Transverse colon (tissue), 4 donors: ENCODE data around the gene NAA60. TPM values are rescaled to one million over a fixed set of nuclear protein-coding genes. Genes with fewer than 3 reads are reported as not detected.

ENCODE experiments used
- DNase-seq: peaks from one replicate; pipeline ENCODE4 v3.0.0-alpha.2; 2019
- H3K27ac ChIP-seq, 4 donors: fragments of 200-600 bp; sonication (generic); 2 replicates each; pipeline ENCODE4 v1.5.1; 2016 to 2018; ENCODE audit warnings: inconsistent platforms in 4 of 4
- H3K27me3 ChIP-seq: fragments of 200-600 bp; sonication (generic); 2 replicates; pipeline ENCODE4 v1.5.1; 2017; ENCODE audit warnings: inconsistent platforms
- H3K36me3 ChIP-seq, 4 donors: fragments of 200-600 bp; sonication (generic); 2 replicates each; pipeline ENCODE4 v1.5.1; 2017 to 2019; ENCODE audit warnings: inconsistent platforms in 4 of 4
- H3K4me1 ChIP-seq, 4 donors: fragments of 200-600 bp; sonication (generic); 2 replicates each; pipeline ENCODE4 v1.5.1; 2017 to 2020; ENCODE audit warnings: inconsistent platforms in 4 of 4
- H3K4me3 ChIP-seq, 4 donors: fragments of 200-600 bp; sonication (generic); 1 replicate in 1 of 4; 2 replicates in 3 of 4; pipeline versions ENCODE4 v1.5.1 to v1.6.1; 2017 to 2019; ENCODE audit warnings: inconsistent platforms in 4 of 4
- H3K9me3 ChIP-seq, 2 donors: fragments of 200-600 bp; sonication (generic); 2 replicates each; pipeline ENCODE4 v1.5.1; 2017 to 2019; ENCODE audit warnings: inconsistent platforms in 2 of 2
- CTCF ChIP-seq, 5 experiments: fragments of 200-600 bp in 3 of 5; fragments of 450-650 bp in 2 of 5; sonication (generic) in 3 of 5; IDR thresholded peaks; 1 replicate in 2 of 5; 2 replicates in 3 of 5; pipeline ENCODE4 v1.5.1; 2016 to 2017; ENCODE audit warnings: antibody characterized with exemption in 5 of 5, inconsistent platforms in 3 of 5, mild to moderate bottlenecking in 2 of 5, moderate library complexity in 1 of 5
- EP300 ChIP-seq: sonication (generic); formaldehyde crosslinking; IDR thresholded peaks from one replicate; pipeline ENCODE4 v1.6.1; 2017; ENCODE audit warnings: antibody characterized with exemption, low read depth
- POLR2A ChIP-seq: fragments of 450-650 bp; IDR thresholded peaks from one replicate; pipeline ENCODE4 v1.6.1; 2016; ENCODE audit warnings: antibody characterized with exemption, mild to moderate bottlenecking, moderate library complexity
- POLR2AphosphoS5 ChIP-seq, 3 donors: sonication (generic); formaldehyde crosslinking; IDR thresholded peaks; one replicate each; pipeline ENCODE4 v1.6.1; 2016; ENCODE audit warnings: antibody characterized with exemption in 3 of 3
- WGBS, 2 donors: methylation state at CpG; one replicate each; pipeline ENCODE4 v1.1.5; 2018; ENCODE audit warnings: low coverage in 1 of 2; 5-methylcytosine and 5-hydroxymethylcytosine counted together
- in situ Hi-C, 4 donors: fragments of 200-750 bp; cut with MboI; loops; one replicate each; pipeline versions ENCODE4 v1.15.0 to v1.15.1; 2017; ENCODE audit warnings: low sequenced_read_pairs in 3 of 4, low pct_ligation_motif_present in 1 of 4, low pct_unique_long_range_greater_than_20kb in 1 of 4
- intact Hi-C: fragments of 100-400 bp; cut with DNase I; formaldehyde crosslinking; loops from one replicate; pipeline ENCODE4 v1.15.1; 2023; ENCODE audit warnings: low total_unique reads
- small RNA-seq, 4 donors: library from RNA; depleted of rRNA; stranded (forward); fragments of <200 nt; gene quantifications; one replicate each; pipeline ENCODE3, GENCODE V24; 2016
- total RNA-seq, 4 donors: library from RNA; depleted of rRNA; stranded (reverse); fragments of >200 nt; gene quantifications; one replicate each; pipeline ENCODE4 v1.1.0, GENCODE V29; 2016

The NAA60 gene
- total RNA-seq, 4 donors from 2014 or later: 57.3 to 247 (median 72.9) TPM

GRCh38 chr16:3530371-3530914 is 87.0 kb downstream of the NAA60 start:
- no peak overlapping the region for H3K27ac ChIP-seq
- H3K4me1 ChIP-seq: no peaks in the 10 kb centered on the region
- no peaks in the 10 kb centered on the region for H3K9me3 ChIP-seq
- no peak for TF ChIP-seq CTCF (IDR thresholded peaks at IDR 0.05)
- no peak for TF ChIP-seq EP300
- no peak for TF ChIP-seq POLR2AphosphoS5 (IDR thresholded peaks at IDR 0.05)
- no peak for TF ChIP-seq POLR2A
- intact Hi-C loops (no loop called here), in situ Hi-C loops (no loop called here)
- 94 to 96% methylated on average over 4 to 12 of the region's 12 CpGs for WGBS, 2 donors
- DNase-seq: no peak
- no peaks in the 10 kb centered on the region for H3K27me3 ChIP-seq
- H3K36me3 ChIP-seq: peaks cover 0 to 21% (median 8%) of the 10 kb centered on the region in 4 donors
- H3K4me3 ChIP-seq: no peak overlapping the region

- TF ChIP-seq EP300 (no peak), CTCF (IDR thresholded peaks at IDR 0.05) (no peak), POLR2AphosphoS5 (IDR thresholded peaks at IDR 0.05) (no peak), POLR2A (no peak)
- no peaks in the 10 kb centered on the region for H3K9me3 ChIP-seq
- no peak overlapping the region for H3K27ac ChIP-seq
- intact Hi-C loops: no loop called here
- in situ Hi-C loops: no loop called here
- H3K36me3 ChIP-seq: peaks cover 0 to 21% (median 8%) of the 10 kb centered on the region in 4 donors
- no peak for DNase-seq
- no peaks in the 10 kb centered on the region for H3K4me1 ChIP-seq
- WGBS, 2 donors: 96% methylated on average over 12 of the region's 12 CpGs; no CpG with 5 or more reads in 1 of the 2 donors
- H3K27me3 ChIP-seq: no peaks in the 10 kb centered on the region
- H3K4me3 ChIP-seq: no peak overlapping the region
These were observed 89.3 kb downstream of the NAA60 start for GRCh38 chr16:3532741-3533140.

- peaks cover 0 to 21% (median 8%) of the 10 kb centered on the region in 4 donors for H3K36me3 ChIP-seq
- in situ Hi-C loops (no loop called here), intact Hi-C loops (no loop called here)
- H3K27ac ChIP-seq: no peak overlapping the region
- no peak overlapping the region for H3K4me3 ChIP-seq
- 80 to 95% methylated on average over 1 to 10 of the region's 10 CpGs for WGBS, 2 donors
- TF ChIP-seq EP300: no peak
- no peak for TF ChIP-seq POLR2AphosphoS5 (IDR thresholded peaks at IDR 0.05)
- no peak for TF ChIP-seq POLR2A
- TF ChIP-seq CTCF (IDR thresholded peaks at IDR 0.05): no peak
- no peaks in the 10 kb centered on the region for H3K9me3 ChIP-seq
- H3K27me3 ChIP-seq: no peaks in the 10 kb centered on the region
- no peaks in the 10 kb centered on the region for H3K4me1 ChIP-seq
- DNase-seq: no peak
These were observed 90.6 kb downstream of the NAA60 start for GRCh38 chr16:3534126-3534525.

- intact Hi-C loops: no loop called here
- 62 to 67% methylated on average over 3 of the region's 3 CpGs for WGBS, 2 donors
- peaks cover 0 to 20% (median 5%) of the 10 kb centered on the region in 4 donors for H3K36me3 ChIP-seq
- TF ChIP-seq EP300: no peak
- no peak for TF ChIP-seq POLR2A
- no peak overlapping the region for H3K27ac ChIP-seq
- H3K9me3 ChIP-seq: no peaks in the 10 kb centered on the region
- H3K4me3 ChIP-seq: no peak overlapping the region
- in situ Hi-C loops: no loop called here
- H3K27me3 ChIP-seq: no peaks in the 10 kb centered on the region
- DNase-seq: no peak
- H3K4me1 ChIP-seq: no peaks in the 10 kb centered on the region
These were observed 92.8 kb downstream of the NAA60 start for GRCh38 chr16:3536271-3536731.

Small RNA genes lying within 50 kb of the gene (small RNA-seq; reads per million reads assigned to genes)
- 0 reads per million in 4 donors for gene MIR6126

Other genes starting within 250 kb of the NAA60 start
- 10 to 100 TPM in 1 of 4 donors, 1 to 10 TPM in 3; 4.9 to 13.0 (median 7.4) TPM for gene ZNF200, start 208.5 kb upstream of the NAA60 start, total RNA-seq
- 1 to 10 TPM in 1 of 4 donors, under 1 TPM in 3; 0.37 to 1.4 (median 0.54) TPM for gene MEFV, start 187.0 kb upstream of the NAA60 start, total RNA-seq
- gene ZNF263, start 160.2 kb upstream of the NAA60 start, total RNA-seq: 10 to 100 TPM in 3 of 4 donors, 1 to 10 TPM in 1; 4.6 to 46.0 (median 36.8) TPM
- gene TIGD7, start 138.2 kb upstream of the NAA60 start, total RNA-seq: 1 to 10 TPM in 2 of 4 donors, under 1 TPM in 1, not detected in 1; 0.20 to 4.3 (median 2.5) TPM
- 10 to 100 TPM; 12.3 to 53.9 (median 25.5) TPM for gene ZNF75A, start 138.2 kb upstream of the NAA60 start, total RNA-seq
- gene OR2C1, start 87.8 kb upstream of the NAA60 start, total RNA-seq: not detected
- 10 to 100 TPM in 3 of 4 donors, under 1 TPM in 1; 1.00 to 12.7 (median 11.6) TPM for gene ZSCAN32, start 42.7 kb upstream of the NAA60 start, total RNA-seq
- 10 to 100 TPM in 2 of 4 donors, 1 to 10 TPM in 2; 7.9 to 14.8 (median 11.4) TPM for gene ZNF174, start 42.5 kb upstream of the NAA60 start, total RNA-seq
- 1 to 10 TPM in 2 of 4 donors, under 1 TPM in 2; 0.37 to 2.4 (median 0.91) TPM for gene ZNF597, start 176 bp upstream of the NAA60 start, total RNA-seq
- not detected for gene C16orf90, start 51.8 kb downstream of the NAA60 start, total RNA-seq
- 10 to 100 TPM in 1 of 4 donors, 1 to 10 TPM in 3; 3.4 to 84.0 (median 8.4) TPM for gene CLUAP1, start 57.3 kb downstream of the NAA60 start, total RNA-seq
- 10 to 100 TPM in 1 of 4 donors, 1 to 10 TPM in 3; 2.3 to 12.3 (median 5.1) TPM for gene NLRC3, start 133.7 kb downstream of the NAA60 start, total RNA-seq
- gene SLX4, start 167.9 kb downstream of the NAA60 start, total RNA-seq: 10 to 100 TPM in 1 of 4 donors, 1 to 10 TPM in 3; 3.0 to 11.5 (median 4.9) TPM
- gene DNASE1, start 211.0 kb downstream of the NAA60 start, total RNA-seq: 100 to 1,000 TPM in 1 of 4 donors, 10 to 100 TPM in 3; 27.3 to 139 (median 36.5) TPM